Measurements from ENCODE around the gene NDUFS2. TPM values are rescaled to one million over a fixed set of nuclear protein-coding genes. Genes with fewer than 3 reads are reported as not detected.
A peak's percentile ranks its signal among the peaks of the same experiment; 100 is the strongest.

The NDUFS2 gene
- polyA plus RNA-seq, 1 experiment: 150 TPM

DNA sequence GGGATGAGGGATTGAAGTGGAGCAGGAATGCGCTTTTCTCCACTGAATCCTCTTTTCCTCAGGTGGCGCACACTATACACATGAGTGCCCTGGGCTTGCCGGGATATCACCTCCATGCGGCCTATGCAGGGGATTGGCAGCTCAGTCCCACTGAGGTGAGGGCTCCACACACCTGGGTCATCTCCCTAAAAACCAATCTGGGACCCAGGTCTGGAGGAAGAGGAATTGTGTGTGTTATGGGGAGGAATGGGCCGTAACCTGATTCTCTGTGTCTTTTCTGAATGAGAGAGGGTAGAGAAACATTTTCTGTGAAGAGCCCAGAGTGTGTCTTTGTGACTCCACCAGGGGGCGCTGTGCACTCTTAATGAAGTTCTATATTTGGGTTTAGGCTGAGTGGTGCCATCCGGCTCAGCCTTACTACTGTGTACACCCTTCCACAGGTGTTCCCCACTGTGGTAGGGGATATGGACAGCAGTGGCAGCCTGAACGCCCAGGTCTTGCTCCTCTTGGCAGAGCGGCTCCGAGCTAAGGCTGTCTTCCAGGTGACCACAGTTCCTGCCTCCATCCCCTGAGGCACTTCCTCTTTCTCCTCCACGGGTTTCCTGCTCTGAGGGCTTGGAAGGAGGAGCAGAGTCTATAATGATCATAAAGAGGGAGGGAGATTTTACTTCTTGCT lies 25.2 kb downstream of the NDUFS2 start:
- CTCF ChIA-PET: interaction anchor here (0.6 to 8.9 kb wide), 38 partner anchors 8 to 514 kb away, joined by 3 to 197 read pairs (median 6); partner anchors contain the start of genes ADAMTS4, CFAP126, FCER1G and NDUFS2

DNA sequence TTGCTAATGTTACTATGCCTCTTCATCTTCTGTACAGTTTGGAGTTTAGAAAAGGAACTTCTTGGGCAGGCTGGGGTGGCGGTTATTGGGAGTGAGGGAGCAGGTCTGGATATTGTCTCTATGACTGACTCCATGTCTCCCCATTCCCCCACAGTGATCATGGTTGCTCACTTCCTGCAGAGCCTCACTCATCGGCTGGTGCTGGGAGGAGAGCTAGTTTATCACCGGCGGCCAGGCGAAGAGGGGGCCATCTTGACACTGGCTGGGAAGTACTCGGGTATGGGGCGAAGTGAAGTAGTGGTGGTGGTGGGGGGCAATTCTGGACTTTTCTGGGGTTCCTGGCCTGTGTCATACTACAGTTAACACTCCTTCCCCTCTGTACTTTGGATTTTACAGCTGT lies 25.9 kb downstream of the NDUFS2 start:
- TF ChIP-seq, protein P1, sequence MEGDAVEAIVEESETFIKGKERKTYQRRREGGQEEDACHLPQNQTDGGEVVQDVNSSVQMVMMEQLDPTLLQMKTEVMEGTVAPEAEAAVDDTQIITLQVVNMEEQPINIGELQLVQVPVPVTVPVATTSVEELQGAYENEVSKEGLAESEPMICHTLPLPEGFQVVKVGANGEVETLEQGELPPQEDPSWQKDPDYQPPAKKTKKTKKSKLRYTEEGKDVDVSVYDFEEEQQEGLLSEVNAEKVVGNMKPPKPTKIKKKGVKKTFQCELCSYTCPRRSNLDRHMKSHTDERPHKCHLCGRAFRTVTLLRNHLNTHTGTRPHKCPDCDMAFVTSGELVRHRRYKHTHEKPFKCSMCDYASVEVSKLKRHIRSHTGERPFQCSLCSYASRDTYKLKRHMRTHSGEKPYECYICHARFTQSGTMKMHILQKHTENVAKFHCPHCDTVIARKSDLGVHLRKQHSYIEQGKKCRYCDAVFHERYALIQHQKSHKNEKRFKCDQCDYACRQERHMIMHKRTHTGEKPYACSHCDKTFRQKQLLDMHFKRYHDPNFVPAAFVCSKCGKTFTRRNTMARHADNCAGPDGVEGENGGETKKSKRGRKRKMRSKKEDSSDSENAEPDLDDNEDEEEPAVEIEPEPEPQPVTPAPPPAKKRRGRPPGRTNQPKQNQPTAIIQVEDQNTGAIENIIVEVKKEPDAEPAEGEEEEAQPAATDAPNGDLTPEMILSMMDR (IDR thresholded peaks at IDR 0.05; ENCODE audit: low read depth, low read length): no peak
- DNase-seq (ENCODE audit: low read depth, low spot score): no peak
- POLR2A ChIA-PET: no interaction called here
- H3K4me3 ChIP-seq (ENCODE audit: low read depth, low read length): no peak overlapping the region
- CTCF ChIA-PET: interaction anchor here (0.5 to 8.9 kb wide), 22 partner anchors 8 to 161 kb away, joined by 3 to 197 read pairs (median 6); partner anchors contain the start of genes CFAP126, NDUFS2, NR1I3 and PPOX
- H3K27ac ChIP-seq (ENCODE audit: low read depth, low read length): no peak overlapping the region
- peaks cover 2% of the 10 kb centered on the region for H3K27me3 ChIP-seq (ENCODE audit: control insufficient read depth, insufficient read depth, low read length)
- H3K9me3 ChIP-seq (ENCODE audit: control insufficient read depth, insufficient read depth, low read length): no peaks in the 10 kb centered on the region

More for the DNA sequence above, 25.2 kb downstream of the NDUFS2 start:
- Histone ChIP-seq H3K9me3 (ENCODE audit: control insufficient read depth, insufficient read depth, low read length) (no peaks in the 10 kb centered on the region), H3K27ac (ENCODE audit: low read depth, low read length) (no peak overlapping the region), H3K4me3 (ENCODE audit: low read depth, low read length) (peak overlapping the region; percentile 97; the same call in 1 of the 2 replicates), H3K27me3 (ENCODE audit: control insufficient read depth, insufficient read depth, low read length) (no peaks in the 10 kb centered on the region)
- TF ChIP-seq, protein P1 (IDR thresholded peaks at IDR 0.05; ENCODE audit: low read depth, low read length): peak; percentile 79
- POLR2A ChIA-PET: no interaction called here
- DNase-seq (ENCODE audit: low read depth, low spot score): no peak

DNA sequence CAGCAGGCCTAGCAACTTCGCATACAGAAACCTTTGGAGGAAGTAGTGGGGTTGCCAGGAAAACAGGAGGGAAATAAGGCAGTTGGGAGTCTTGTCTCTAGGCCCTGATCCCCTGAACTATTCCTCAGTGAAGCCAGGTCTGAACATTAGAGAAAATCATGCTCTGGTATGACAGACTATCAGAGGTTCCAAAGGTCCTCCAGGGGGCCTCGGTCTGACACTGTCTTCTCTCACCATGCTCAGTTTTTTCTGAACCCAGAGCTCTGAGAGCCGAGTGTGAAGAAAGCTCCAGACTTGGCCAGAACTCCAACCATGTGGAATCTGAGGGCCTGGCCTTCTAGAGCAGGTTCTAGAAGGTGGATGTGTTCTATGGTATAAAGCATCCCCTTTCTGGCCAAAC lies 27.7 kb downstream of the NDUFS2 start:
- peaks cover 4% of the 10 kb centered on the region for H3K27me3 ChIP-seq (ENCODE audit: control insufficient read depth, insufficient read depth, low read length)
- TF ChIP-seq, protein P1 (IDR thresholded peaks at IDR 0.05; ENCODE audit: low read depth, low read length): no peak
- ChIA-PET POLR2A (no interaction called here), CTCF (interaction anchor here (0.7 to 8.9 kb wide), 9 partner anchors 11 to 154 kb away, joined by 3 to 197 read pairs (median 5); no protein-coding TSS in a partner anchor)
- no peaks in the 10 kb centered on the region for H3K9me3 ChIP-seq (ENCODE audit: control insufficient read depth, insufficient read depth, low read length)
- H3K27ac ChIP-seq (ENCODE audit: low read depth, low read length): no peak overlapping the region
- H3K4me3 ChIP-seq (ENCODE audit: low read depth, low read length): no peak overlapping the region
- DNase-seq (ENCODE audit: low read depth, low spot score): no peak

DNA sequence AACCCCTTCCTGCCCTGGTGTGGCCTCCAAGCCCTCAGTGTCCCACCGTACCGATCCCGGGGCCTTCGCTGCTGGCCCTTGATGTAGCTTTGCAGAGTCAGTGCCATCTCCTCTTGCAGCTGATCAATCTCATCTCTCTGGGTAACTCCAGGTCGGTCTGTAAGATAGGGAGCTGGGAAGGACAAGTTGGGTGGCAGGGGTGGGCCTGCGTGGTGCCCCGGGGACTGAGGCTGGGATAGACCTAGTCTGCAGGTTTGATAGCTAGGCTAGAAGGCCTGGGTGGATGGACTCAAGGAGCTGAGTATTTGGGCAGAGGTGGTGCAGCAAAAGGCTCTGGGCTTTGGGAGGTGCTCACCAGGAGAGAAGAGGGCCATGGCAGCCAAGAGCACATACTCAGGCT lies 28.6 kb downstream of the NDUFS2 start:
- TF ChIP-seq, protein P1 (IDR thresholded peaks at IDR 0.05; ENCODE audit: low read depth, low read length): no peak
- H3K4me3 ChIP-seq (ENCODE audit: low read depth, low read length): no peak overlapping the region
- H3K9me3 ChIP-seq (ENCODE audit: control insufficient read depth, insufficient read depth, low read length): no peaks in the 10 kb centered on the region
- no peak for DNase-seq (ENCODE audit: low read depth, low spot score)
- ChIA-PET POLR2A (no interaction called here), CTCF (interaction anchor here (0.8 to 8.9 kb wide), 8 partner anchors 10 to 153 kb away, joined by 3 to 197 read pairs (median 8); no protein-coding TSS in a partner anchor)
- H3K27ac ChIP-seq (ENCODE audit: low read depth, low read length): no peak overlapping the region
- peaks cover 4% of the 10 kb centered on the region for H3K27me3 ChIP-seq (ENCODE audit: control insufficient read depth, insufficient read depth, low read length)

DNA sequence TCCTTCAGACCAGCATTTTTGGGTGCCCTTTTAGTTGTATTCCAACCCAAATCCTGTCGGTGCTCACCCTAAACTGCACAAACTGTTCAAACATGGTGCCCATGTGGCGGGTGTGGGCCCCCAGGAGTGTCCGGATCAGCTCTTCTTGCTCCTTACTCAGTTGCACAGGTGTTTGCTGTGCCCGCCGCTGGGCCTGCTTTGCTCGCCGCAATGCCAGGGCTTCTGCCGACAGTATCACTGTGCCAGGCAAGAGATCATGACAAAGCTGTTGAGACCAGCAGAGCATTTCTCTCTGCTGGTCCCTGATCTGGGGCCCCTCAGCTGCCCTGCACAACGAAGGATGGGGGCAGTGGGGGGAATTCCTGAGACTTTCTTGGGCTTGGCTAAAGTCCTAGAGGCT lies 30.9 kb downstream of the NDUFS2 start:
- H3K27ac ChIP-seq (ENCODE audit: low read depth, low read length): no peak overlapping the region
- CTCF ChIA-PET: no interaction called here
- POLR2A ChIA-PET: no interaction called here
- peaks cover 6% of the 10 kb centered on the region for H3K27me3 ChIP-seq (ENCODE audit: control insufficient read depth, insufficient read depth, low read length)
- TF ChIP-seq, protein P1 (IDR thresholded peaks at IDR 0.05; ENCODE audit: low read depth, low read length): no peak
- no peaks in the 10 kb centered on the region for H3K9me3 ChIP-seq (ENCODE audit: control insufficient read depth, insufficient read depth, low read length)
- no peak for DNase-seq (ENCODE audit: low read depth, low spot score)
- H3K4me3 ChIP-seq (ENCODE audit: low read depth, low read length): no peak overlapping the region

All from AG04450 (cell line).